AG09319 (cell line): ENCODE measurements around the gene CAPN15.

Source experiments
- DNase-seq: peaks from one replicate; pipeline ENCODE4 v3.0.0-alpha.2; 2010; ENCODE audit warnings: low read depth; ENCODE audit errors: extremely low read depth
- TF ChIP-seq, protein P1 (sequence below): IDR thresholded peaks from 2 replicates; pipeline ENCODE4 v1.5.1; 2011; ENCODE audit warnings: low read depth, mild to moderate bottlenecking, inconsistent platforms, low read length, moderate library complexity

The CAPN15 gene

DNA sequence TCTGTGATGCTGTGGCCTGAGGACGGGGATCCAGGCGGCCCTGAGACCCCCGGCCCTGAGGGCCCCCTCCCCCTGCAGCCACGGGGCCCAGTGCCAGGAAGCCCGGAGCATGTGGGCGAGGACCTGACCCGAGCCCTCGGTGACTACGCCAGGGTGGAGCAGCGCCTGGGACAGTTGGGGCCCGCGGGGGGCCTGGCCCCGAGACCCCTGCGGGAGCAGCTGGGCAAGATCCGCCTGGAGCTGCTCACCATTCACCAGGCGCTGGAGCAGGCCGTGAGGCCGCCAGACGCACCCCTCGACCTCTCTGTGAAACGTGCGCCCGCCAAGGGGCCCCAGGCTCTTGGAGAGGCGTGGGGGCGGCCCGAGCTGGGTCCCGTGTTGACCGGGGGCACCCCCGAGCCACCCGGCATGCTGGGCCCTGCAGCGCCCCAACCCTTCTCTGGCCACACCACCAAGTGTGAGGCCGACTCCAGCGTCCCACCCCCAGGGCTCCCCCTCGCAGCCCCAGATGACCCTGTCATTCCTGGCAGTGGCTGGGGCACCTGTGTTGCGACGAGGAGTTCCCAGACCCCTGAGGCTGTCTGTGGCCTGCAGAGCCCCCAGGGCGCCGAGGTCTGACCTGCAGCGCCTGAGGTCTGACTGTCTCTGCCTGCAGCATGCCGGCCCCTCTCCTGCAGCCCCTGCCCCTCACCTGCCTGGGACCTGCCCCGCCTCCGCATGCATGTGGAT, 37.3 kb downstream of the CAPN15 start:
- TF ChIP-seq, protein P1, sequence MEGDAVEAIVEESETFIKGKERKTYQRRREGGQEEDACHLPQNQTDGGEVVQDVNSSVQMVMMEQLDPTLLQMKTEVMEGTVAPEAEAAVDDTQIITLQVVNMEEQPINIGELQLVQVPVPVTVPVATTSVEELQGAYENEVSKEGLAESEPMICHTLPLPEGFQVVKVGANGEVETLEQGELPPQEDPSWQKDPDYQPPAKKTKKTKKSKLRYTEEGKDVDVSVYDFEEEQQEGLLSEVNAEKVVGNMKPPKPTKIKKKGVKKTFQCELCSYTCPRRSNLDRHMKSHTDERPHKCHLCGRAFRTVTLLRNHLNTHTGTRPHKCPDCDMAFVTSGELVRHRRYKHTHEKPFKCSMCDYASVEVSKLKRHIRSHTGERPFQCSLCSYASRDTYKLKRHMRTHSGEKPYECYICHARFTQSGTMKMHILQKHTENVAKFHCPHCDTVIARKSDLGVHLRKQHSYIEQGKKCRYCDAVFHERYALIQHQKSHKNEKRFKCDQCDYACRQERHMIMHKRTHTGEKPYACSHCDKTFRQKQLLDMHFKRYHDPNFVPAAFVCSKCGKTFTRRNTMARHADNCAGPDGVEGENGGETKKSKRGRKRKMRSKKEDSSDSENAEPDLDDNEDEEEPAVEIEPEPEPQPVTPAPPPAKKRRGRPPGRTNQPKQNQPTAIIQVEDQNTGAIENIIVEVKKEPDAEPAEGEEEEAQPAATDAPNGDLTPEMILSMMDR = no peak
- DNase-seq = no peak

DNA sequence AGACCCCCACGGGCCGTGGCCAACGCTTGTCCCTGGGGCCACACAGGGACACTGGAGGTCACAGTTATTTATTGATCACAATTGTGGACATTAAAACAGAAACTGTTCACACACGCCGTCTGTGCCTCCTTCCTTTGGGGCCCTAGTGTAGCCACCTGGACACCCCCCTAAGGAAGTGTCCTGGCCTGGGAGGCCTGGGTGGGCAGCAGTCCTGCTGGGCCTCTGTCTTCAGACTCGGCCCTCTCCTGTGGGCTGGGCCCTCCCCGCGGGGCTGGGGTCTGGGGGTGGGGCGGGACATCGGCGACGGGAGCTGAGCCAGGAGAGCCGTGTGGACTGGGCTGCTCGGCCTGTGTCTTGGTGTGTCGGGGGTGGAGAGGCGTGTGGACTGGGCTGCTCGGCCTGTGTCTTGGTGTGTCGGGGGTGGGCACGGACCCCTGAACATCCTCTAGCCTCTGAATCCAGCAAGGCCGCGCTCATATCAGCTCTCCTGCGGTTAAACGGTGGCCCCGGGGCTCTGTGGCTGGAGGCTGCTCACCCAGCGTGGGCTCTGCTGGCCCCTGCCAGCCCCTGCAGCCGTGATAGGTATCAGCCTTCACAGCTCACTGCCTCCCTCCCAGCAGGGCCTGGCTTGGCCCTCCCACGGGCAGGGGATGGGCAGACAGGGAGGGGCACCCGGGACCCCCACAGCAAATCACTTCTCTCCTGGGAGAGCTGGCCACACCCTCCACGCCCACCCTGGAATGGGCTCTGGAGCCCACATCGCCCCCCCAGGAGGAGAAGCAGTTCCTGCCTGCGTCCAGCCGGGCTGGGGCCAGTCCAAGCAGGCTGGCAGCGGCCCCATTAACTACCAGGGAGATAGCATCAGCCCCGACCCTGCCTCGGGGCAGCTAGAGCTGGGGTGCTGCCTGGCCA, 38.2 kb downstream of the CAPN15 start:
- TF ChIP-seq, protein P1 = no peak
- no peak for DNase-seq

DNA sequence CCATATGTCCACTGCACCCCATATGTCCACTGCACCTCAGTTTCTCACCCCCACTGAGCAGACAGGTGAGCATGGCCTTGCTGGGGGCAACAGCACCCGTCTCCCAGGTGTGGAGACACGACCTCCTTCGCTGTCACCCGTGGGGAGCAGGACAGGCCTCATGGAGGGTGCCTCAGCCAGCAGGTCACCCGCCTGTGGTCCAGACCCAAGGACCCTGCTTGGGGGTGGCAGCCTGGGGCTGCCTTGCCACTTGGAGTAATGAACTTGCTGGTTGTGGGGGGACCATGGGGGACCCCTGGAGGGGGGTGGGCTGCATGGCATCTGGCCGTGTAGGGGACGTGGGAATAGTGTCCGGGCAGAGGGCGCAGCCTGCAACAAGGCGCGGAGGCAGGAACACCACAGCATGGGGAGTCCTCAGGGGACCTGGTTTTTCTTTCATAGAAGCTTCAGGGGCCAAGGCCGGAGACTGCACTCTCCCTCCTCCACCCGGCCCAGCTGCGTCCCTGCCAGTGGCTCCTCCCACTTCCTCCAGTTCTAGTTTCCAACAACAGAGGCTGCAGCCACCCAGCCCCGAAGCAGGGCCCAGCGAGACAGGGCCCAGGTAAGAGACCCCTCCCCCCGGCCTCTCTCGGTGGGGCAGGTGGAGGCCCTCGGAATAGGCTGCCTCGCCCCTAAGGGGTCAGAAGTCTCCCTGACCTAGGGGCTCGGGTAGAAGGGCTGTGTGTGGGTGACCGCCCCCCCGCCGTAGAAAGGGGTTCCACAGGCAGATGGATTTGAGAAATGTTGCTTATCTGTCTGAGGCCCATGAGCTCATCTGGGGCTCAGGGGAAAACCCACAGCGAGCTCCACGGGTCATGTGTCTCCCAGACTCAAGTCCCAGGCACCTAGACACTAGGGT, 39.2 kb downstream of the CAPN15 start, which contains the start of gene NHLRC4:
Gene NHLRC4, plus strand, starts transcription at position 531 of the 898 bp plus-strand sequence. CDS start 1,043 bp downstream, outside the sequence.
- no peak for DNase-seq
- TF ChIP-seq, protein P1 = no peak

DNA sequence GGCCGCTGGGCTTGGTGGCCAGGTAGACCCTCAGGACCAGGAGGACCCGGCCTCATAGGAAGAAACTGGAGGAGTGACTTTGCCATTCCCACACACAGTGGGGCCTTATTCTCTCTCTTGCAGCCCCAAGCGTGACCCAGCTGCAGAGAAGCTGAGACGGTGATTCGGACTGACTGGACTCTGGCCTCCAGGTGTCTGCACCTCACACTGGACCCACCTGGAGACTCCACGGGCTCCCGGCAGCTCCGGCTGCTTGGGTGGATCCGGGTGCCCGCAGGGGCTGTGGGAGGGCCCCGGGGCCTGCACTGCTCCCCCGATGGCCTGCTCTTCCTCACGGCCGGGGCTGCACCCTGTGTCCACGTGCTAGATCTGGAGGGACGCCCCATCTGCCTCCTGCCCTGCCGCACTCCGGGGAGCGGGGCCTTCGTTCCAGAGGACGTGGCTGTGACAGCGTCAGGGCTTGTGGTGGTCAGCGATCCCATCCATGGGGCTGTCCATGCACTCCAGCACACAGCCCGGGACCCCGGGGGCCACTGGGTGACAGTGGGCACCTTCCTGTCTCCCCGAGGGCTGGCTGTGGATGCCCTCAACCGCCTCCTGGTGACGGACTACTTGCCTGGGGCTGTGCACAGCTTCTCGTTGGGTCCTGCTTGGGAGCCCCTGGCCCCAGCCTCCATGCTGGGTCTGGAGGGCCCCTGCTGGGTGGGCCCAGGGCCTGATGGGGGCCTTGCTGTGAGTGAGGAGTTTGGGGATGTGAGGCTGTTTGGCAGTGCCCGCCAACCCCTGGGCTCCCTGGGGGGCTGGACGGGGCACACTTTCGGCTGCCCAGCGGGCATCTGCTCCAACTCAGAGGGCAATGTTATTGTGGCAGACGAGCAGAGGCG, 40.1 kb downstream of the CAPN15 start:
- no peak for DNase-seq
- TF ChIP-seq, protein P1 = no peak

DNA sequence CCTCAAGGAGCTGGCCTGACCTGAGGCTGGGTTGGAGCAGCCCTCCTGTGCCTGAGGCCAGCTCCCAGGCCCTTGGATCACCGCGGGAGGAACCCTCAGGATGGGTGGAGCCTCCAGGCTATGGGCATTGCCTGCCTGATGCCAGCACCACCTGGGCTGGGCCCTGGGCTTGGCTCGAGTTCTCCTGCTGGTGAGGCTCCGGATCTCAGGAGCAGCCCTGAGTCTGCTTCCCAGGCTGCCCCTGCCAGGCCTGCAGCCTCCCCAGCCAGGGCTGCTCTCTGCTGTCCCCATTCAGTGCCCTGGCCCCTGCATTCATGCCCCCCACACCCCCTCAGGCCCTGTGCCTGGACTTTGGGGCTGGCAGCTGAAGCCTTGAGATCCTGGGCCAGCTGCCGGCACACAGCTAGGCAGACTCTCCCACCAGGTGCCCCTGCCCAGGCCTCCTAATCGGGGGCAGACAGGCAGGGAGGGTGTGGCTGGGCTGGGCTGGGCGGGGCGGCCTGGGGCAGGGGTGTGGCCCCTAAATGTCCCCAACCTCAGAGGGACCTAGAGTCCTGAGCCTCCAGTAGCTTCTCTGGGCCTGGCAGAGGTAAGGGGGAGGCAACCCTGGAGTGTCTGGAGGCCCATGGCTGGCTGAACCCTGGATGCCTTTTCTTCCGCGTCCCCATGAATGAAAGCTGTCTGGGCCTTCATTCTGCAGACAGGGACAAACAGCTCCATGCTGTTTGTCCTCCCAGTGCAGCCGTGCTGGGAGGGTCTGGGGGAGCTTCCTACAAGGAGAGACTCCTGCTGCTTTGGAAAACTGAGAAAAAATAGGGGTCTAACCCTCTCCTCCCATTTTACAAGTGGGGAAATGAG, 41.1 kb downstream of the CAPN15 start:
- TF ChIP-seq, protein P1 = no peak
- DNase-seq = no peak
